Tibial nerve (tissue), 4 donors: ENCODE results near the gene SPATA13.

Source experiments
- EP300 ChIP-seq, 2 donors: sonication (generic); formaldehyde crosslinking; IDR thresholded peaks; one replicate each; pipeline ENCODE4 v1.6.1; 2017; ENCODE audit warnings: antibody characterized with exemption in 2 of 2, mild to moderate bottlenecking in 1 of 2
- POLR2A ChIP-seq, 2 donors: fragments of 450-650 bp; IDR thresholded peaks; one replicate each; pipeline ENCODE4 v1.6.1; 2017; ENCODE audit warnings: antibody characterized with exemption in 2 of 2, mild to moderate bottlenecking in 2 of 2, moderate library complexity in 2 of 2
- TF ChIP-seq, protein P1 (sequence below), 5 experiments: fragments of 200-600 bp in 3 of 5; fragments of 450-650 bp in 2 of 5; sonication (generic) in 3 of 5; IDR thresholded peaks; one replicate each; pipeline ENCODE4 v1.5.1; 2016 to 2019; ENCODE audit warnings: antibody characterized with exemption in 5 of 5, mild to moderate bottlenecking in 3 of 5, moderate library complexity in 2 of 5

DNA sequence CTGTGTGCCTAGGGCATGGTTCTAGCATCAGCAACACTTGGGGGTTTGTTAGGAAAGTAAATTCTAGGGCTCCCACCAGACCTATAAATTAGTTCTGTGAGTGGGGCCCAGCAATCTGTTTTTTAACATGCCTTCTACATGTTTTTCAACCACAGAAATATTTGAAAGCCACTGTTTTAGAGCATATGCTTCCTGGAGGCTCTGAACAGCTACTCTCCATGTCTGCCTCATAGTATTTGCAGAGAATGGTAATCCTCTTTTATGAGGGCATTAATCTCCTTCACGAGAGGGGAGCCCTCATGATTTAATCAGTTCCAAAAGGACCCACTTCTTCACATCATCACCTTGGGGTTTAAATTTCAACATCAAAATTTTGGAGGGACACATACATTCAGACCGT is 6.0 kb downstream of the SPATA13 start:
- TF ChIP-seq, protein P1, sequence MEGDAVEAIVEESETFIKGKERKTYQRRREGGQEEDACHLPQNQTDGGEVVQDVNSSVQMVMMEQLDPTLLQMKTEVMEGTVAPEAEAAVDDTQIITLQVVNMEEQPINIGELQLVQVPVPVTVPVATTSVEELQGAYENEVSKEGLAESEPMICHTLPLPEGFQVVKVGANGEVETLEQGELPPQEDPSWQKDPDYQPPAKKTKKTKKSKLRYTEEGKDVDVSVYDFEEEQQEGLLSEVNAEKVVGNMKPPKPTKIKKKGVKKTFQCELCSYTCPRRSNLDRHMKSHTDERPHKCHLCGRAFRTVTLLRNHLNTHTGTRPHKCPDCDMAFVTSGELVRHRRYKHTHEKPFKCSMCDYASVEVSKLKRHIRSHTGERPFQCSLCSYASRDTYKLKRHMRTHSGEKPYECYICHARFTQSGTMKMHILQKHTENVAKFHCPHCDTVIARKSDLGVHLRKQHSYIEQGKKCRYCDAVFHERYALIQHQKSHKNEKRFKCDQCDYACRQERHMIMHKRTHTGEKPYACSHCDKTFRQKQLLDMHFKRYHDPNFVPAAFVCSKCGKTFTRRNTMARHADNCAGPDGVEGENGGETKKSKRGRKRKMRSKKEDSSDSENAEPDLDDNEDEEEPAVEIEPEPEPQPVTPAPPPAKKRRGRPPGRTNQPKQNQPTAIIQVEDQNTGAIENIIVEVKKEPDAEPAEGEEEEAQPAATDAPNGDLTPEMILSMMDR (IDR thresholded peaks at IDR 0.05): no peak
- TF ChIP-seq POLR2A (IDR thresholded peaks at IDR 0.05) (no peak), EP300 (IDR thresholded peaks at IDR 0.05) (no peak)
